A673 (cell line): ENCODE data around the gene SHISAL2B. TPM values are rescaled to one million over a fixed set of nuclear protein-coding genes. Genes with fewer than 3 reads are reported as not detected.

Source experiments
- BruUV-seq: library from RNA; stranded (reverse); fragments of 400-500 nt; replicated peaks from 2 replicates; lab custom pipeline; 2021; lab: Mats Ljungman, UMichigan
- CTCF ChIA-PET: fragments of 300-600 bp; sonication (Branson Sonifier 250); formaldehyde crosslinking; loops from one replicate; lab custom pipeline; 2022; ENCODE audit warnings: antibody characterized with exemption; lab: Charles Lee
- POLR2A ChIA-PET: fragments of 300-600 bp; sonication (Branson Sonifier 250); formaldehyde crosslinking; loops from one replicate; lab custom pipeline; 2022; ENCODE audit warnings: antibody characterized with exemption; ENCODE audit not compliant: low non-redundant PET; lab: Charles Lee
- DNase-seq: peaks from one replicate; pipeline ENCODE4 v3.0.0-alpha.2; 2015; ENCODE audit warnings: low spot score
- H3K27ac ChIP-seq: fragments of 200-600 bp; sonication (generic); 2 replicates; pipeline ENCODE4 v1.5.1; 2016; ENCODE audit warnings: mixed run types, low read depth, mild to moderate bottlenecking, mixed read lengths, antibody characterized with exemption, low read length; ENCODE audit not compliant: poor library complexity, severe bottlenecking
- H3K27me3 ChIP-seq: fragments of 200-600 bp; sonication (generic); replicated peaks from 2 replicates; pipeline ENCODE4 v1.6.1; 2017; ENCODE audit warnings: mixed run types, low read depth, mild to moderate bottlenecking, mixed read lengths, antibody characterized with exemption, low read length; ENCODE audit not compliant: insufficient read depth, poor library complexity
- H3K36me3 ChIP-seq: fragments of 200-600 bp; sonication (generic); 2 replicates; pipeline ENCODE4 v1.6.1; 2016; ENCODE audit warnings: mixed run types, mild to moderate bottlenecking, mixed read lengths, antibody characterized with exemption, low read length; ENCODE audit not compliant: insufficient read depth, poor library complexity, severe bottlenecking
- H3K4me1 ChIP-seq: fragments of 200-600 bp; sonication (generic); 2 replicates; pipeline ENCODE4 v1.6.1; 2017; ENCODE audit warnings: mixed run types, mild to moderate bottlenecking, mixed read lengths, antibody characterized with exemption, low read length; ENCODE audit not compliant: insufficient read depth, poor library complexity, severe bottlenecking
- H3K4me3 ChIP-seq: fragments of 200-600 bp; sonication (generic); 2 replicates; pipeline ENCODE4 v1.5.1; 2016; ENCODE audit warnings: low read depth, mixed run types, mild to moderate bottlenecking, mixed read lengths, low read length; ENCODE audit not compliant: poor library complexity, severe bottlenecking
- H3K9me3 ChIP-seq: fragments of 200-600 bp; sonication (generic); 2 replicates; pipeline ENCODE4 v1.6.1; 2016; ENCODE audit warnings: mixed run types, low read depth, mild to moderate bottlenecking, mixed read lengths, antibody characterized with exemption, low read length; ENCODE audit not compliant: poor library complexity, severe bottlenecking
- CTCF ChIP-seq: fragments of 300-800, 200-600 bp; sonication (generic); conservative IDR thresholded peaks from 2 replicates; pipeline ENCODE4 v1.5.1; 2017; ENCODE audit warnings: low read depth, mild to moderate bottlenecking, antibody characterized with exemption, low read length, moderate library complexity, mixed read lengths
- EZH2 ChIP-seq: fragments of 200-600 bp; sonication (generic); IDR thresholded peaks from 2 replicates; pipeline ENCODE4 v1.6.1; 2017; ENCODE audit warnings: borderline replicate concordance, low read depth, mild to moderate bottlenecking, mixed read lengths, antibody characterized with exemption, low read length; ENCODE audit not compliant: poor library complexity, severe bottlenecking
- intact Hi-C: fragments of 100-400 bp; cut with micrococcal nuclease; formaldehyde crosslinking; loops from one replicate; pipeline ENCODE4 v1.10.0; 2022; ENCODE audit not compliant: unreplicated experiment
- total RNA-seq: library from RNA; stranded (reverse); gene quantifications from 2 replicates; pipeline ENCODE4 v1.2.3, GENCODE V29; 2021

The SHISAL2B gene
- total RNA-seq, 1 experiment from 2014 or later = not detected

DNA sequence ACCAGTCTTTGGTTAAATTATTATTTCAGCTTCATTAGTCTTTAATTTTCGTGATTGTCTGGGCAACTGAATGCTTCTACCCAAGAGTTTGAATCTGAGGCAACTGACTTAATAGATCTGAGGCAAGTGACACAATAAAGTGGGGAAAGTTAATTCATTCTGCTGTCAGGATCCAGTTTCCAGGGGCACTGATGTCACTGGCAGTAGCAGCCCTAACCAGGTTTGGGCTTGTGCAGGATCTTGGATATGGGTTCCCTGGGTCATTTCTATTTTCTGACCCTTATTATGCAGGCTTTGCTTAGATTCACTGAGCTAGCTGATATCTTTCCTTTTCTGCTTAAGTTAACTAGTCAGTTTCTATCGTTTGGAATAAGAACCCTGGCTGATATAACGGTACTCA, 68.6 kb downstream of the SHISAL2B start:
- CTCF ChIA-PET = no interaction called here
- no peaks in the 10 kb centered on the region for H3K9me3 ChIP-seq
- TF ChIP-seq CTCF (no peak), EZH2 (no peak)
- H3K4me3 ChIP-seq = no peak overlapping the region
- no peak overlapping the region for H3K27ac ChIP-seq
- POLR2A ChIA-PET = no interaction called here
- no peak for DNase-seq
- no peaks in the 10 kb centered on the region for H3K27me3 ChIP-seq
- no peaks in the 10 kb centered on the region for H3K4me1 ChIP-seq
- peaks cover 3% of the 10 kb centered on the region for H3K36me3 ChIP-seq
- no TSS peak for BruUV-seq
- intact Hi-C loops = no loop called here

DNA sequence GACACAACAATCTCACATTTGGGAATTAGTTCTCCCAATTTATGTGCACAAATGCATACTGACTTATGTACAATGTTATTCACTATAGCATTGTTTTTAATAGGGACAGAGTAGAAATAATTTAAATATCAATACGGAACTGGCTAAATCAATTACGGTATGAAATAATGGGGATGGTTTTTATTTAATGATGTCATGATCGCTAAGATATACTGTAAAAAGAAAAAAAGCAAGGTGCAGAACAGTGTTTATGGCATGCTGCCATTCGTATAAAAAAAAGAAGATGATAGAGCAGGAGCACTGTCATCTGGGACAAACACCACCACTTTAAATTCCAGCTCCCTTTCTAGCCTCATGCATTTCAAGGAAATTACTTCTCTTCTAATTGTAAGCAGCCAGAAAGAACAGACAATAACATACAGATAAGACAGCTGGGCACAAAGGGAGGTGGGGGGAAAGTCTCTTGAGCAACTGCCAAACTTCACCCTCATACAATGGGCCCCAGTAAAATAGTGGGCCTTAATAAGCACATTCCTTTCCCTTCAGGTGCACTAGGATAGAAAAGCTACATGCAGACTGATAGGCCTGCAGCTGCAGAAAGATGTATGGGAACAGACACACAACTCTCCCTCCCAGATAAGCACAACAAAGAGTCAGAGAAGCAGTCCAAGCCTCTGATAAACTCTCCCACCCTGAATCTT, 69.8 kb downstream of the SHISAL2B start:
- Histone ChIP-seq H3K9me3 (no peaks in the 10 kb centered on the region), H3K36me3 (no peaks in the 10 kb centered on the region), H3K4me3 (no peak overlapping the region), H3K4me1 (no peaks in the 10 kb centered on the region), H3K27ac (no peak overlapping the region), H3K27me3 (no peaks in the 10 kb centered on the region)
- ChIA-PET CTCF (no interaction called here), POLR2A (no interaction called here)
- intact Hi-C loops = no loop called here
- no TSS peak for BruUV-seq
- no peak for DNase-seq
- TF ChIP-seq CTCF = no peak
- TF ChIP-seq EZH2 = no peak

DNA sequence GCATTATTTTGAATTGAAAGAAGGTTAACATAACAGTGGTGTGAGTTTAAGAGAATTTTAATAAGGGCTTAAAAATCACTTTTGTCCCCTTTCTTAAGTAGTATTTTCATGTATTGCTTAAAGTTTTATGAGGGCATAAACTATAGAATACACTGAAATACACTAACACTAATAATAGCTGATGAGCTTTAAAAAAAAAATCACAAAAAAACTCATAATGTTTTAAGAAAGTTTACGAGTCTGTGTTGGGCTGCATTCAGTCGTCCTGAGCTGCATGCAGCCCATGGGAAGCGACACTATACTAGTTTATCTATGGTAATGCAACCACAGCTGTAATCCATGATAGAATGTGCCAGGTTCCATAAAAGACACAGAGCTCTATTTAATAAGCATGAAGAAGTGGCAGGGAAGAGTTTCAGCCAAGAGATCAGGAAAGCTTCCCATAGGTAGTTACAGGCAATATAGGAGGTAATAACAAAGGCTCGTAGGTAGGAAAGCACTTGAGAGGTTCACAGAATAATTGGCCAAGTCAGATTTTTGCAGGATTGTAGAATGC, 73.7 kb downstream of the SHISAL2B start:
- Histone ChIP-seq H3K36me3 (peaks cover 12% of the 10 kb centered on the region), H3K4me1 (peaks cover 10% of the 10 kb centered on the region), H3K4me3 (no peak overlapping the region), H3K27ac (no peak overlapping the region), H3K9me3 (no peaks in the 10 kb centered on the region), H3K27me3 (no peaks in the 10 kb centered on the region)
- CTCF ChIA-PET = no interaction called here
- no peak for DNase-seq
- TF ChIP-seq CTCF (no peak), EZH2 (no peak)
- BruUV-seq = no TSS peak
- intact Hi-C loops = no loop called here
- POLR2A ChIA-PET = no interaction called here
